Prostate gland (tissue), 2 donors: ENCODE data around the gene COL16A1. TPM values are rescaled to one million over a fixed set of nuclear protein-coding genes. Genes with fewer than 3 reads are reported as not detected.
A peak's percentile ranks its signal among the peaks of the same experiment; 100 is the strongest.

ENCODE experiments used
- DNase-seq: peaks from one replicate; pipeline ENCODE4 v3.0.0-alpha.2; 2019; ENCODE audit warnings: low spot score
- H3K27ac ChIP-seq, 2 donors: fragments of 200-600 bp; sonication (generic); 2 replicates each; pipeline ENCODE4 v1.5.1; 2017 to 2019
- H3K27me3 ChIP-seq: fragments of 200-600 bp; sonication (generic); replicated peaks from 2 replicates; pipeline ENCODE4 v1.5.1; 2019; ENCODE audit not compliant: insufficient read depth
- H3K36me3 ChIP-seq, 2 donors: fragments of 200-600 bp; sonication (generic); 1 replicate in 1 of 2; 2 replicates in 1 of 2; pipeline versions ENCODE4 v1.5.1 to v1.8.1; 2017 to 2019
- H3K4me1 ChIP-seq: fragments of 200-600 bp; sonication (generic); replicated peaks from 2 replicates; pipeline ENCODE4 v1.5.1; 2019
- H3K4me3 ChIP-seq, 2 donors: fragments of 200-600 bp; sonication (generic); 2 replicates each; pipeline ENCODE4 v1.5.1; 2017 to 2019
- H3K9me3 ChIP-seq: fragments of 200-600 bp; sonication (generic); 2 replicates; pipeline ENCODE4 v1.5.1; 2017
- POLR2A ChIP-seq: fragments of 450-650 bp; IDR thresholded peaks from one replicate; pipeline ENCODE4 v1.6.1; 2016; ENCODE audit warnings: antibody characterized with exemption, mild to moderate bottlenecking
- POLR2AphosphoS5 ChIP-seq: sonication (generic); formaldehyde crosslinking; IDR thresholded peaks from one replicate; pipeline ENCODE4 v1.6.1; 2017; ENCODE audit warnings: antibody characterized with exemption
- WGBS: methylation state at CpG from one replicate; pipeline ENCODE4 v1.1.5; 2018; 5-methylcytosine and 5-hydroxymethylcytosine counted together
- intact Hi-C: fragments of 100-400 bp; cut with DNase I; formaldehyde crosslinking; loops from one replicate; pipeline ENCODE4 v1.14.2; 2022
- total RNA-seq, 2 donors: library from RNA; depleted of rRNA; stranded (reverse); fragments of >200 nt; gene quantifications; one replicate each; pipeline ENCODE4 v1.1.0, GENCODE V29; 2016
- TF ChIP-seq, protein P1 (sequence below), 4 experiments: fragments of 200-600 bp in 2 of 4; fragments of 450-650 bp in 2 of 4; sonication (generic) in 2 of 4; IDR thresholded peaks; 1 replicate in 3 of 4; 2 replicates in 1 of 4; pipeline ENCODE4 v1.5.1; 2016 to 2019; ENCODE audit warnings: antibody characterized with exemption in 4 of 4, mild to moderate bottlenecking in 2 of 4, moderate library complexity in 2 of 4

Gene COL16A1
- total RNA-seq, 2 donors from 2014 or later = 45.3 to 89.4 TPM

DNA sequence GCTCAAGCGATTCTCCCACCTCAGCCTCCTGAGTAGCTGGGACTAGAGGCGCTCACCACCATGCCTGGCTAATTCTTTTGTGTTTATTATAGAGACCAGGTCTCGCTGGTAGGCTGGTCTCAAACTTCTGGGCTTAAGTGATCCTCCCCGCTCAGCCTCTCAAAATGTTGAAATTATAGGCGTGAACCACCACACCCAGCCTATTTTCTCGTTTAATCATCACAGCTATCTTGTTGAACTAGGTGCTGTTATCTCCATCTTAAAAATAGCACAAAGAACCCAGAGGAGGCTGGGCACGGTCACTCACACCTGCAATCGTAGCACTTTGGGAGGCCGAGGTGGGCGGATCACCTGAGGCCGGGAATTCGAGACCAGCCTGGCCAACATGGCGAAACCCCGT lies 28.1 kb downstream of the COL16A1 start:
- no peak for TF ChIP-seq POLR2A
- no peaks in the 10 kb centered on the region for H3K4me1 ChIP-seq
- no peaks in the 10 kb centered on the region for H3K36me3 ChIP-seq

DNA sequence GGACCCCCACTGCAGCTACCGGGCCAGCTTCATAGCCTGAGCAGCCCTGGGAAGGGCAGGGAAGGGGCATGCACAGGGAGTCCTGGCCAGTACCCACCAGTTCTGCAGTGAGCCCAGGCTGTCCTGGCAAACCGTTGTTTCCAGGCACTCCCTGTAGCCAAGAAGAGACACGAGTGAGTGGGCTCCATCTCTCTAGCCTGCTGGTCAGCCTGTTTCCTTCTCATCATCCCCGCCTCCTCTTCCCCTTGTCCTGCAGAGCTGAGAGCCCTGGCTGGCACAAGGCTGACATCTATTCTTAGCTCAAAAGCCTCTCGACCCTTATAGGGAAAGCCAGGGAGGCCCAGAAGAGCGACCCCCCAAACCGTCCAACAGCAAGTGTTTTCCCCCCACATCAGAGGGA lies 28.7 kb downstream of the COL16A1 start:
- intact Hi-C loops = no loop called here
- 67% methylated on average over 7 of the region's 7 CpGs for WGBS
- H3K9me3 ChIP-seq = no peaks in the 10 kb centered on the region
- no peaks in the 10 kb centered on the region for H3K27me3 ChIP-seq
- DNase-seq = no peak
- H3K27ac ChIP-seq = peak overlapping the region in 1 of 2 donors; percentile 26
- no peak overlapping the region for H3K4me3 ChIP-seq
- H3K4me1 ChIP-seq = no peaks in the 10 kb centered on the region
- TF ChIP-seq, protein P1, sequence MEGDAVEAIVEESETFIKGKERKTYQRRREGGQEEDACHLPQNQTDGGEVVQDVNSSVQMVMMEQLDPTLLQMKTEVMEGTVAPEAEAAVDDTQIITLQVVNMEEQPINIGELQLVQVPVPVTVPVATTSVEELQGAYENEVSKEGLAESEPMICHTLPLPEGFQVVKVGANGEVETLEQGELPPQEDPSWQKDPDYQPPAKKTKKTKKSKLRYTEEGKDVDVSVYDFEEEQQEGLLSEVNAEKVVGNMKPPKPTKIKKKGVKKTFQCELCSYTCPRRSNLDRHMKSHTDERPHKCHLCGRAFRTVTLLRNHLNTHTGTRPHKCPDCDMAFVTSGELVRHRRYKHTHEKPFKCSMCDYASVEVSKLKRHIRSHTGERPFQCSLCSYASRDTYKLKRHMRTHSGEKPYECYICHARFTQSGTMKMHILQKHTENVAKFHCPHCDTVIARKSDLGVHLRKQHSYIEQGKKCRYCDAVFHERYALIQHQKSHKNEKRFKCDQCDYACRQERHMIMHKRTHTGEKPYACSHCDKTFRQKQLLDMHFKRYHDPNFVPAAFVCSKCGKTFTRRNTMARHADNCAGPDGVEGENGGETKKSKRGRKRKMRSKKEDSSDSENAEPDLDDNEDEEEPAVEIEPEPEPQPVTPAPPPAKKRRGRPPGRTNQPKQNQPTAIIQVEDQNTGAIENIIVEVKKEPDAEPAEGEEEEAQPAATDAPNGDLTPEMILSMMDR (IDR thresholded peaks at IDR 0.05) = no peak
- TF ChIP-seq POLR2A (no peak), POLR2AphosphoS5 (no peak)
- no peaks in the 10 kb centered on the region for H3K36me3 ChIP-seq

More for the DNA sequence above, 28.1 kb downstream of the COL16A1 start:
- no peaks in the 10 kb centered on the region for H3K9me3 ChIP-seq
- no peak for DNase-seq
- H3K4me3 ChIP-seq = no peak overlapping the region
- peak overlapping the region in 1 of 2 donors; percentile 26 for H3K27ac ChIP-seq
- H3K27me3 ChIP-seq = no peaks in the 10 kb centered on the region
- intact Hi-C loops = no loop called here
- 86% methylated on average over 14 of the region's 14 CpGs for WGBS

DNA sequence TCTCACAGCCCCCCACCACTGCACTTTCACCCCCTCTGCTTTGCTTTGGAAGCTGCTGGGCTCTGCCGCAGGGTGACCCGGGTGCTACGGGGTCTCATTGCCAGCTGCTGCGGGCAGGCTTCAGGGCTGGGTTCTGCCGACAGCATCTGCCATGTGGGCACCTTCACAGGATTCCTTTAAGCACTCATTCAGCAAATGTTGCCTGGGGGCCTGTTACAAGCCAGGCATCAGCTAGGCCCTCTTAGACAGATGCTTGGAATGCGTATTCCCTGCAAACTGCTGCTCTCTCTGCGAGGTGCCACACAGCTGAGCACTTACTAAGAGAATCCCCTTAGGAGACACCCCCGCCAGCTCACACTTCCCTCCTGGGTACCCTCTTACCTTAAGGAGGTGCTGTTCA lies 29.2 kb downstream of the COL16A1 start:
- WGBS = 72% methylated on average over 8 of the region's 8 CpGs
- peak overlapping the region in 1 of 2 donors; percentile 26 for H3K27ac ChIP-seq
- no peak overlapping the region for H3K4me3 ChIP-seq
- intact Hi-C loops = no loop called here
- no peaks in the 10 kb centered on the region for H3K36me3 ChIP-seq
- DNase-seq = no peak
- no peaks in the 10 kb centered on the region for H3K27me3 ChIP-seq
- TF ChIP-seq POLR2AphosphoS5 (no peak), POLR2A (no peak)
- TF ChIP-seq, protein P1 (IDR thresholded peaks at IDR 0.05) = no peak
- H3K9me3 ChIP-seq = no peaks in the 10 kb centered on the region
- H3K4me1 ChIP-seq = no peaks in the 10 kb centered on the region

DNA sequence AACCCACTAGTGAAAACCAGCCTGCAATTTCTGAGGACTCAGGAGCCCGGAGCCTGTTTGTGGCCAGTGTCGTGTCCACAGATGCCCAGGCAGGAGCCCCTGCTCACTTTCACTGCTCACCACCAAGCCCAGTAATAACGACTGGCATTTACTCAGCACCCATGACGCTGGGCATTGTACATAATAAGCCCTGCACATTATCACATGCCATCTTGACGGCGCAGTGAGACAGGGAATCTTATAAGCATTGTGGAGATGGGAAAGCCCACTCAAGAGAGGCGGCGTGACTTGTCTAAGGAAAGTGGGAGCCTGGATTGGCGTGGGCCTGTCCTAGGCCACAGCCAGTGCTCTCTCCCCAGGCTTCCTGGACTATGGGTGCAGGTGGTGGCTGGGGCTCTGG lies 30.4 kb downstream of the COL16A1 start:
- WGBS = 82% methylated on average over 9 of the region's 9 CpGs
- Histone ChIP-seq H3K4me3 (no peak overlapping the region), H3K4me1 (peaks cover 2% of the 10 kb centered on the region)

DNA sequence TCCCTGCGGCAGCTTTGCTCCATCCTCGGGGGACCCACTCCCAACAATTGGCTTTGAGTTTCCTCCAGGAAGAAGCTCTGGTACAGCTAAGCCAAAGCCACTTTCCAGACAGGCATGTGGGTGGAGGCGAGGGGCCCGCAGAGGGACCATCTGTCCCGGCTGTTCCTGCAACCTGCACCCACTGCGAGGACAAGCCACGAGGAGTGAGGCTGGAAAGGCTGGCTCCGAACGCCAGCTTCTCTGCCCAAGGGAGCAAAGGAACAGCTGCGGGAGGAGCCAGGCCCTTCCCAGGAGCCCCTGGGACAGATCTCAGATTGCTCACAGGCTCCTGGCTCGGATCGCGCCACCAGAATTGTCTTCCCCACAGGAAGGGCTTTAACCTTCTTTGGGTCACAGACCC lies 30.8 kb downstream of the COL16A1 start:
- intact Hi-C loops = no loop called here
- no peaks in the 10 kb centered on the region for H3K27me3 ChIP-seq
- DNase-seq = no peak
- TF ChIP-seq POLR2A = no peak
- TF ChIP-seq, protein P1 (IDR thresholded peaks at IDR 0.05) = no peak
- H3K4me1 ChIP-seq = peaks cover 2% of the 10 kb centered on the region
- WGBS = 63% methylated on average over 13 of the region's 13 CpGs
- H3K27ac ChIP-seq = peak overlapping the region in 1 of 2 donors; percentile 27
- H3K36me3 ChIP-seq = no peaks in the 10 kb centered on the region
- H3K9me3 ChIP-seq = no peaks in the 10 kb centered on the region
- no peak overlapping the region for H3K4me3 ChIP-seq

More for the DNA sequence above, 30.4 kb downstream of the COL16A1 start:
- no peaks in the 10 kb centered on the region for H3K36me3 ChIP-seq
- no peak for TF ChIP-seq POLR2AphosphoS5
- TF ChIP-seq, protein P1 (IDR thresholded peaks at IDR 0.05) = no peak
- no peak for TF ChIP-seq POLR2A
- peak overlapping the region in 1 of 2 donors; percentile 27 for H3K27ac ChIP-seq
- no peaks in the 10 kb centered on the region for H3K27me3 ChIP-seq
- intact Hi-C loops = no loop called here
- DNase-seq = no peak
- no peaks in the 10 kb centered on the region for H3K9me3 ChIP-seq
